Midbrain (tissue), 1 donor: ENCODE data around the gene SH2D1B.
A peak's percentile ranks its signal among the peaks of the same experiment; 100 is the strongest.
"Not testable (repeated sequence)": the region's sequence is repeated elsewhere in the genome, so short reads cannot be mapped to it uniquely, and the experiment has no call there.

Experiments used
- DNase-seq: peaks from one replicate; lab custom pipeline; 2025; lab: John Stamatoyannopoulos, UW

SH2D1B gene

DNA sequence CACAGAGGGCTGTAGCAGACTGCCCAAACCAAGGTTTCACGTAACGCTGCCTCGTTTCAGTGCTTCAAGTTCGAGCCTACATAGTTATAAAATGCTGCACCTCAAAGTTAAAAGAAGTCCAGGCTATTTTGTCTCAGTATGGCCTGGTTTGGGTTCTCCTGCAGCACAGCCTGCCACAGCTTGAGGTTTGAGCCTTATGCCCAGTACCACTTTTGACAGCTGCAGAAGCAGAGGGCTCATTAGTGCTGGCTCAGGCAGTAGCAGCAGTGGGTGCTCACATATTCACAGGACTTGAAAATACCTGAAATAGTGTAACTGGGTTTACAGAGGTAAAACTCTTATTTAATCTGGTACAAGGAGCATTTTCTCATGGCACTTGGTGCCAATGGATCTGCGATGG is 50.6 kb downstream of the SH2D1B start:
- no peak for DNase-seq

DNA sequence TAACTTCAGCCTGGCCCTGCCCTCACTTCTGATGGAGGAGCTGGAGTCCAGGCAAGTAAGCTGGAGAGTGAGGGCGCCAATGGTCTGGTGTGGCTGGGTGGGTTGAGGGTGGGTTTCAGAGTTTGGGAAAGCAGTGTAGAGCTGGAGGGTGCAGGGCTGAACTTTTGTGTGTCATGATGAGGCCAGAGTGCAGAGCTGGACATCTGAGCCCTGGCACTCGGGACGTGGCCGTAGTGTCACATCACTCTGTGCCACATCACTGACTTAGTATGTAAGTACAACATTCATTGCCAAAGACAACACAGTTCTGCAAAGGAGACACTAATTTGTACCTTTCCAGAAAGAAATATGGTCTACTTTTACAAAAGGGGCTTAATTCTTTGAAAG is 51.1 kb downstream of the SH2D1B start:
- no peak for DNase-seq

- DNase-seq: no peak
Measured at GRCh38 chr1:162360237-162360873, 51.6 kb downstream of the SH2D1B start.

DNA sequence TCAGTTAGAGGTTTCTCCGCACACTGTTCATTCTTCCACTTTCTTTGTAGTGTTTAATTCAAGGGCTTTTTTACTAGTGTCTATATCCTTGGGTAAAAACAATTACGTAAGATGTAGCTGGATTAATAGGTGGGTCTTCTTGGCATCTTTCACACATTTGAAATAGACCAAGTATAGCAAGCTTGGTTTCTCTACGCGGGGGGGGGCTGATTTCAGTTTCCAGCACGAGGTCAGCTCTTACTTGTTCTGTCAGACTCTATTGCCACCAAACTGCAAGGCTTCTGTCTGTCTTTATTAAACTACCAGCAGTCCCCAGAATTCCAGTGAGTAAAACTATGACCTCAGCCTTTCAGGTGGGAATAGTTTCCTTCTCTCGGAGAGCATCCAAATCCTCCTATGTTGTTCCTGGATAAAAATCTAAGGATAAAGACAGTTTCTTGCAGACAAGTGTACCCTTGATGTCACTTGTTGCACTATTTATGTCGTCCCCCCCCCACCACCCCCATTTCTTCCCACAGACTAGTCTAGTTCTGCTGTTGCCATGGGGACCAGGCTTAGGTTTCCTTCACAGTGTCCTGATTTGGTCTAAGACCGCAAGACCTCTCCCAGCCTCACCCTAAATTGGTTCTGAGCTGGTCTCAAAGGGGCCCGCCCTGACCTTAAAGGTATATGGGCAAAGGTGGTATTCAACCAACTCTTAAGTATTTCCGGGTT is 52.3 kb downstream of the SH2D1B start:
- DNase-seq: no peak

DNA sequence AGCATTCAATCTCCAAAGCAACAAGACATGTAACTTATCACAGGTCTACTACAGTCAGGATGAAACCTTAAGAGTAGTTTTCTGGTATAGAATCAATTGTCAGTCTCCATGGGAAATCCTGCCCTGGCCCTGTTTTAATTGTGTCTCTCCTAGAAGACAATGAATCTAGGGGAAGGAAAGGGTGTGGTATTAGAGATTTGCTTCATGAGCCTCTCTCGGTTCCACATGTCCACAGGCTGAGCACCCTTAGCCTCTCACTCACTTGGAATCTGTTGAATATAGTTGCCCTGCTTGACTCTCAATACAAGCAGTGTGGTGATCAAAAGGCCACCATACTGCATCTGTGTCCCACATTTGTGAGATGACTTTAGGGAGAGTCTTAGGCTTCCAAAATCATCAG is 53.0 kb downstream of the SH2D1B start:
- no peak for DNase-seq

DNA sequence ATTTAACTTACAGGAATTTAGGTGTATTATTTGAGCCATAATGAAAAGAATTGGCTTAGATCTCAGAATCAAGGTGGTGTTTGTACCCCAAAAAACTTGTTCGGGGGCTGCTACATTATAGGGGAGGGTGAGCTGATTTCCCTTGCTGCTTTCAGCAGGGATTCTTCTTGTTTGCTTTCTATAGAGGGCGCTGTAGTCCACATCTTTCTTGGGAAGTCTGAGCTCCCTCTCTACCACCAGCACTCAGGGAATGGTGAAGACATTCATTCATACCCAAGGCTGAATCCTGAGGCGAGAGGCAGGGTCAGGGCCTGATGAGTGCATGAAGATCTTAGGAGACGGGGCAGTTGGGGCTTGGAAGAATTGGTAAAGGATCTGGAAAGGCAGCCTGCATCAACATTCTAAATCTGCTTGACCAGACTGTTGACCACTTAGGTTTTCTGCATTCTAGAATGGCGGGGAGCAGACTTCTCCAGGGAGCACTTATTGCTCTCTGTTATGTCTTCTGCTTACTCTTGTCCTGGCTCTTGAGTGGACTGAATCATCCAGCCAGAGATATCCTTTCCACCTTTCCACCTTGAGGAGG is 54.2 kb downstream of the SH2D1B start:
- peak; percentile 6 for DNase-seq

GRCh38 chr1:162353702-162354101 is 58.2 kb downstream of the SH2D1B start:
- DNase-seq: no peak

- DNase-seq: no peak
Measured at GRCh38 chr1:162353078-162353477, 58.9 kb downstream of the SH2D1B start.

DNA sequence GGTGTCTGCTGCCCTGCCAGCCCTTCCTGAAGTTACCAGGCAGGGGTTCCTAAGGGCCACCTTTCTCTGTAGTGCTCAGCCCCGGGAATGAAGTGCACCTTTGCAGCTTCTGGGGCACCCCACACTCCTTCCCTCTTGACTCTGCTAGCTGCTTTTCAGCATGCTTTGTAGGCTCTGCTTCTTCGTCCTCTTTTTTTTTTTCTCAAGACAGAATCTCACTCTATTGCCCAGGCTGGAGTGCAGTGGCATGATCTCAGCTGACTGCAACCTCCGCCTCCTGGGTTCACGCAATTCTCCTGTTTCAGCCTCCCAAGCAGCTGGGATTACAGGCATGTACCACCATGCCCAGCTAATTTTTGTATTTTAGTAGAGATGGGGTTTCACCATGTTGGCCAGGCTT is 60.1 kb downstream of the SH2D1B start:
- DNase-seq: not testable (repeated sequence)

- no peak for DNase-seq
Measured at GRCh38 chr1:162351246-162351842, 60.6 kb downstream of the SH2D1B start.

DNA sequence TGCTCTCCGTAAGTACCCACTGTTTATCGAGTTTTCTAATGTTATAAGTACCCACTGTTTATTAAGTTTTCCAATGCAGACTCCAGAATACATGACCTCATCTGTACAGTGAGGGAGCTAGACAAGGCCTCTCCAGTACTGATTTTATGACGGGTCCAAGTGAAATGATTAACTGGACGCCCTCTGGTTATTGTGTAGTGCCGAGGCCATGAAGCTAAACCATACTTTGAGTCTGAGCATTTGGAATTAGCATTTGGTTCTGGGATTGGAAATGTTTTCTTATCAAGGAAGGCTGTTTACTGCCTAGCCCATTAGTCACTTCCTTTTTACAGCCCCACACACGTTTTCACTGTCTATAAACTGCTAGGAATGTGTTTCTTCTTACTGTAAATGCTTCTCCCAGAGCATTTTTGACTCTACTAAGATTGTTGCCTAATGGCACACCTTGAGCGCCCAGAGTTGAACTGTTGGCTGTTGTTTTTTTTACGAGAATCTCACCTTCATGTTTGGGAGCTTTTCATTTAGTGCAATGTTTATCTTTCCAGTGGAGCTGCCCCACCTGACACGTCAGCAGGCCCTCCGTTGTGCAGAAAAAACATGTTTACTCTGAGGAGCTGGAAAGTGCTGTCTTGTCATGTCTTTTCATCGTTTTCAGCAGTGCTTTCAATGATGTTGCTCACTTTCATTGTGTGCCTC is 62.2 kb downstream of the SH2D1B start:
- DNase-seq: no peak

GRCh38 chr1:162347281-162347680 is 64.7 kb downstream of the SH2D1B start:
- no peak for DNase-seq
